NCI-H2171 treated with DMSO at 0.1 percent for 48 hours (cell line): ENCODE data around the gene FKBP5.
"Not testable (repeated sequence)": the region's sequence is repeated elsewhere in the genome, so short reads cannot be mapped to it uniquely, and the experiment has no call there.

Experiments used
- DNase-seq: peaks from one replicate; lab custom pipeline; 2025; lab: John Stamatoyannopoulos, UW

FKBP5 gene

GRCh38 chr6:35688605-35689322 is at the start of gene FKBP5:
FKBP5 (minus strand) TSS chr6:35688915; CDS start chr6:35642824, 46,091 bp downstream.
- peak; percentile 81 for DNase-seq

DNA sequence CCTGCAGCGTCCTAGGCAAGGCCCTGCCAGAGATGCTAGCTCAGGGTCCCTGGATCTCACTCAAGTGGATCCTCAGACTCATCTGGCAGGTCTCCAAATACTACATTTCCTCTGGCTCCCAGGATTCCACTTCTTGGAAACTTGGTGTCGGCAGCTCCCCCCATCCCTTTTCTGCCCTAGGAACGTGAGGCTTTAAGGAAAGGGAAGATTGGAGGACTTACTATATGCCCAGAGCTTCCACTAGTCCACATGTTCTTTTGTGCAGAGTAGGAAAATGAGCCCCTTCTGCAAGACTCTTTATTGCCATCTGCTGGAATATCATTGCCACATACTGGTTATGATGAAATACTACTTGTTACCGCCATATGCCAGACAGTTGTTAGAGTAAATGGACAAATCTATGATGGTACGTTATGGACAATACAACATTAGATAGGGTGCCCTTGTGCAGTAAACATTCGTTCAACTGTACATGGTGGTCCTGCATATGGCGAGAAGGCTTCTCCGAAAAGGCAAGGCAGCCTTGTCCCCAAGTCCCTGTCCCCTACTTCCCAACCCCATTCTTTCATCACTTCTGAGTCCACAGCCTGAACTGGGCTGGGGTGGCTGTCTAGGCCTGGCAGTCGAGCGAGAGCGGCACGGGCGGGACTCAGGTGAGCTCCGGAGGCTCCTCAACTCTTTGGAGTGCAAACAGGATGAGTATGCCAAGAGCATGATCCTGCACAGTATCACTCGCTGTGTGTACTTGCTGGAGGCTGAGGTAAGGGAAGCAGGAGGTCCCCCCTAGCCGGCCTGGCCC is 48.9 kb upstream of the FKBP5 start:
- DNase-seq: peak; percentile 93

- DNase-seq: no peak
Observed at GRCh38 chr6:35736982-35737412, 48.3 kb upstream of the FKBP5 start, which contains the start of gene ARMC12. ARMC12 (plus strand) TSS chr6:35737032; CDS start chr6:35737109, 77 bp downstream.

GRCh38 chr6:35736253-35736894 is 47.7 kb upstream of the FKBP5 start:
- peak; percentile 62 for DNase-seq

- no peak for DNase-seq
Observed at GRCh38 chr6:35735452-35735851, 46.7 kb upstream of the FKBP5 start.

- DNase-seq: not testable (repeated sequence)
Observed at GRCh38 chr6:35734319-35734718, 45.6 kb upstream of the FKBP5 start.

DNA sequence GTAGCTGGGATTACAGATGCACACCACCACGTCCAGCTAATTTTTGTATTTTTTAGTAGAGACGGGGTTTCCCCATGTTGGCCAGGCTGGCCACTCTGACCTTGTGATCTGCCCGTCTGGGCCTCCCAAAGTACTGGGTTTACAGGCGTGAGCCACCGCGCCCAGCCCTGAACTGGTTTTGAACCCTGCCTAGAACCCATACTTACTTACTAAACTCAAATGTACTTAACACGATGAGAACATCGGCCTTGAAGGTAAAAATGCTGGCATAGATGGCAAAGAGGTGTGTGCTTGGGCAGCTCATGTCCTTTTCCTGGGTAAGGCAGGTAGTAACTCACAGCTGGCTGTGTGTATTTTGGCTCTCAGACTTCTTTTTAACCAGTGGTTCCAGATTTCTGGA is 44.9 kb upstream of the FKBP5 start:
- DNase-seq: peak; percentile 7

DNA sequence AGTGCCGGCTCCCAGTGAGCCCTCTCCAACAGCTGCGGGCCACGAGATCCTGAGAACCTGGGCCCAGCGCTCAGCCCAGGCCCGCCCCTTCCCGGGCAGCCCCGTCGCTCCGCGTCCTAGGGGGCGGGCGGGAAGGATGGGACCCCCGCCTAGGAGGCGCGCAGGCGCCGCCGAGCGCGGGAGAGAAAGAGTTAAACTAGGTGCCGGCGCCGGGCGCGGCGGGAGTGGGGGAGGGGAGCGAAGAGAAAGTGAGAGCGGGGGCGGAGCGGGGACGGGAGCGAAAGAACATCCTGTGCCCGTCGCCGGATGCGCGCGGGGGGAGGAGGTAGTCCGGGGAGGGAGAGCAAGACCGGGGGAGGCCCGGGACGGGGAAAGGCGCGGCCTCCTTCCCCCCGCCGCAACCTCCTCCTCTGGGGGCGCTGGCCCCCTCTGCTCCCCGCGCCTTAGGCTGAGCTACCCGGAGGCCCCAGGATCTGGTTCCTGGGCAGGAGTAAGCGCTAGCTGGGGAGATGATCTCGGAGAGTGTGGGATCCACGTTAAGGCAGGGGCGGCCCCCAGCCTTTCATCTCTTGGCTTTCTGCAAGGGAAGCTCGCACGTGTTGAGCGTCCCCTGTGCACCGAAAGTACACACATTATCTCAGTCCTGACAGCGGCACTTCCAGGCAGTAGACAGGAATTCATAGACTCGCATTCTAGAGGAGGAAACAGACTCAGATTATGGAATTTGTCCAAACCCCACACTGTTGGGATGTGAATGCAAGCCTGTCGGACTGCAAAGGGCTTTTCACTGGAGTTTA is 43.2 kb upstream of the FKBP5 start:
- DNase-seq: peak; percentile 89

DNA sequence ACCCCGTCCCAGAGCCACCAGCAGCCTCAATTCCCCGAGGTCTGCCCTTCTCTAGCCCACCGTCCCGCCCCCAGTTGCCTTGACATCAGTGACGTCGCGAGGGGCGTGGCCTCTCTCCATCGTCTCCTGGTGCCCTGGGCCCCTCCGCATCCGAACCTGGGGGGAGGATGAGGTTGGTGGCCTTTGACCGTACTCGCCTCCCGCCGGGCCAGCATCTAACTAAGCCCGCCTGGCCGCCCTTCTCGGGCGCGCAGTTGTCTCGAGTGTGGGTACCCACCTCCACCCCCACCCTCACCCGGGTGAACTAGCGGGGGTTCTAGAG is 42.7 kb upstream of the FKBP5 start:
- peak; percentile 88 for DNase-seq

- peak; percentile 27 for DNase-seq
Observed at GRCh38 chr6:35730745-35731413, 42.2 kb upstream of the FKBP5 start.

GRCh38 chr6:35729722-35730121 is 41.0 kb upstream of the FKBP5 start:
- DNase-seq: no peak

- DNase-seq: peak; percentile 52
Observed at GRCh38 chr6:35728683-35729678, 40.3 kb upstream of the FKBP5 start.

DNA sequence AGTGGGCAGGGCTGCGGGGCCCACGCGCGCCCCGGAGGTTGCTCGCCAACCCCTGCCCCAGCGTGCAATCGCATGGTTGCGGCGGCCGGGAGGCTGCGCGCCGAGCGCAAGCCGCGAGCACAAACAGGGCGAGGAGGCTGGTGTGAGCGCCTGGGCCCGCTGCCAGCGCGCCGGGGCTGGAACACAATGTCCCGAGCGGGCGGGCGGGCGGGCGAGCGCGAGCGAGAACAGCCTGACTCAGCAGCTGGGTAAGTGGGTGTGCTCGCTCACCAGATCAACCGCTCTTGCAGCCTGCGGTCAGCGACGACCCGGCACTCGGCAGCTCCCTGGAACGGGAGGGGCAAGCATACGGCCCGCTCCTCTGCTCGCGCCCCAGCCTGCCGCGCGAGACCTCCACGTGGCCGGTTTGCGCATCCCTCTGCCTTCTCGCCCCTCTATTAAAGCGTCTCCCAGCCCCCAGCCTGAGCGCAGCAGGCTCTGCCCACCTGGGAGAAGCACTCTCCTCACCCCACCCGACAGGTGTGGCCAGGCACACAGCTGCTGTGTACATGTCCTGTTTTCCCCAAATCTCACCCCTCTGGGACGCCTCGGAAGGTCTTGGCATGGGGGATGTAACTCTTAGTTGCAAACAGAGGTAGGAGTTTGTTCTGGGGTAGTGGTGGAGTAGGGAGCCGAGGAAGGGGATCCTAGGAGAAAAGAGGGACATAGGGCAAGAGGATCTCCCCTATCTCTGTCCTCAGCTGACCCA is 39.4 kb upstream of the FKBP5 start:
- peak; percentile 82 for DNase-seq

DNA sequence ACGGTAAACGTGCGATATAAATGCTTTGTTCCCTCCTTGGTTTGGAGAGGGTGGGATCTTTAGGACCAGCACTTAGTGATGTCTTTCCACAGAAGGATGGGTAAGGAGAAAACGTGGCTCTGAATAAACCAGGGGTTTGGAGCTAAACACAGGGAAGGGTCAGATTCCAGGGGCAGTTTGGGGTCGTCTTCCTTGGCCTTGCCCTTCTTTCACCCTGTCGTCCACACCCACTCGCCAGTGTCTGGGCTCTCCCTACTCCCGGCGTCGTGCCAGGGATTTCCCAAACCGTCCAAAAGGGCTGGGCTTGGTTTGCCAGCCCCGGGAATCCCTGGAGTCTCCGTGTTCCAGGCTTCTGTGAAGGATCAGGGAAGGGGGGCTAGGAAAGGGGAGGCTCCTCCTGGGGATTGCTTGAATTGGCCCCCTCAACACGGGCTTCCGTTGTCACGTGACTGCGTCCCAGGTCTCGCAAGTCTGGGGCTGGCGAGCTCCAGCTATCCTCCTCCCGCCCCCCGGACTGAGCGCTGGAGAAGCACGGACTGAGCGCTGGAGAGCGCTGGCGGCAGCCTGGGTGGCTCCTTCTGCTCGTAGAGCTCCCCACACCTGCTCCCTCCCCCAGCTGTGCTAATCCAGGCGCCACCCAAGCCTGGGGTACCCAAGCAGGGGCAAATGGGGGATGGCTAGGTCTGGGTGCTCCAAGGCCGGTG is 38.7 kb upstream of the FKBP5 start:
- peak; percentile 93 for DNase-seq

- DNase-seq: no peak
Observed at GRCh38 chr6:35725721-35726438, 37.2 kb upstream of the FKBP5 start.

- DNase-seq: no peak
Observed at GRCh38 chr6:35725081-35725708, 36.5 kb upstream of the FKBP5 start.

DNA sequence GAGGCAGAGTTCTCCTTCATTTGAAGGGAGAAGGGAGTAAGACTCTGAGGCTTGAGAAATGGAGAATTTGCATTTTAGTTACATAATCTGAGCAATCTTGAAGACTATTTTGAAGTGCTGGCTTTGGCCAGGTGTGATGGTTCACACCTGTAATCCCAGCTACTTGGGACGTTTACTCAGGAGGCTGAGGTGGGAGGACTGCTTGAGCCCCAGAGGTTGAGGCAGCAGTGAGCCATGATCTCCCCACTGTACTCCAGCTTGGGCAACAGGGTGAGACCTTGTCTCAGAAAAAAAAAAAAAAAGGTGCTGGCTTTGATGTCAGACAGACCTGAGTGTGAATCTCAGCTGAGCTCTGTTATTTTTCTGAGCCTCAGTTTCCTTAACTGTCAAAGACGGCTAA is 35.8 kb upstream of the FKBP5 start:
- DNase-seq: no peak

DNA sequence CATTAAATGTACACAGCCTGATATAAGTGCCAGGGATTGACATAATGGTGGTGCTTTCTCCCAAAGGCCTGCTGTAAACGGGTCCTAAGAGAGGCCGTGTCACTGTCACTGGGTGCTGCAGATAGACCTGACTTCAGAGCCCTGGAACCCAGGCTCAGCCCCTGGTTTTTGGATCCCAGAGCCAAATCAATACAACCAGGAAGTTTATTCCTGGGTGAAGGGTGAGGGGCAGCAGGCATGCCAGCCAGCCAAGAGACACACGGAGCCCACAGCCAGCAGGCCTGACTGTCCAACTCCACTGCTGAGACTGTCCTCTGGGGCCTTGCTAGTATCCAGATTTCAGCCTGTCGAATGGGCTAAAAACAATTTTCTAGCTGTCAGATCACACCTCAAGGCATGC is 35.3 kb upstream of the FKBP5 start:
- DNase-seq: no peak
